Adrenal gland (tissue), 5 donors: Measurements from ENCODE around the gene SWAP70.
"Not testable (repeated sequence)": the region's sequence is repeated elsewhere in the genome, so short reads cannot be mapped to it uniquely, and the experiment has no call there.

Experiments used
- POLR2A ChIP-seq, 2 donors: fragments of 450-650 bp; IDR thresholded peaks; one replicate each; pipeline ENCODE4 v1.6.1; 2017; ENCODE audit warnings: antibody characterized with exemption in 2 of 2, mild to moderate bottlenecking in 2 of 2, moderate library complexity in 1 of 2
- TF ChIP-seq, protein P1 (sequence below), 6 experiments: fragments of 450-650 bp in 4 of 6; fragments of 200-600 bp in 2 of 6; sonication (generic) in 1 of 6; IDR thresholded peaks; 1 replicate in 5 of 6; 2 replicates in 1 of 6; pipeline versions ENCODE4 v1.5.1 to v1.8.0; 2016 to 2021; ENCODE audit warnings: antibody characterized with exemption in 6 of 6, mild to moderate bottlenecking in 2 of 6, moderate library complexity in 1 of 6
- donor health status: DM: no; HTN: no; CAD: no.

GRCh38 chr11:9622353-9622752 lies 41.5 kb upstream of the SWAP70 start:
- TF ChIP-seq POLR2A (IDR thresholded peaks at IDR 0.05): not testable (repeated sequence)
- TF ChIP-seq, protein P1, sequence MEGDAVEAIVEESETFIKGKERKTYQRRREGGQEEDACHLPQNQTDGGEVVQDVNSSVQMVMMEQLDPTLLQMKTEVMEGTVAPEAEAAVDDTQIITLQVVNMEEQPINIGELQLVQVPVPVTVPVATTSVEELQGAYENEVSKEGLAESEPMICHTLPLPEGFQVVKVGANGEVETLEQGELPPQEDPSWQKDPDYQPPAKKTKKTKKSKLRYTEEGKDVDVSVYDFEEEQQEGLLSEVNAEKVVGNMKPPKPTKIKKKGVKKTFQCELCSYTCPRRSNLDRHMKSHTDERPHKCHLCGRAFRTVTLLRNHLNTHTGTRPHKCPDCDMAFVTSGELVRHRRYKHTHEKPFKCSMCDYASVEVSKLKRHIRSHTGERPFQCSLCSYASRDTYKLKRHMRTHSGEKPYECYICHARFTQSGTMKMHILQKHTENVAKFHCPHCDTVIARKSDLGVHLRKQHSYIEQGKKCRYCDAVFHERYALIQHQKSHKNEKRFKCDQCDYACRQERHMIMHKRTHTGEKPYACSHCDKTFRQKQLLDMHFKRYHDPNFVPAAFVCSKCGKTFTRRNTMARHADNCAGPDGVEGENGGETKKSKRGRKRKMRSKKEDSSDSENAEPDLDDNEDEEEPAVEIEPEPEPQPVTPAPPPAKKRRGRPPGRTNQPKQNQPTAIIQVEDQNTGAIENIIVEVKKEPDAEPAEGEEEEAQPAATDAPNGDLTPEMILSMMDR (IDR thresholded peaks at IDR 0.05): not testable (repeated sequence)
